Immature natural killer cell (primary cell): ENCODE measurements around the gene PRPF6. TPM values are rescaled to one million over a fixed set of nuclear protein-coding genes. Genes with fewer than 3 reads are reported as not detected.

Experiments used
- DNase-seq, 3 donors: peaks; one replicate each; pipeline ENCODE4 v3.0.0; 2022; ENCODE audit warnings: mixed read lengths in 1 of 3
- H3K27ac Mint-ChIP-seq, 6 donors: one replicate each; pipeline ENCODE4 v1.8.0; 2020; ENCODE audit warnings: mixed read lengths in 6 of 6, mild to moderate bottlenecking in 5 of 6, inconsistent platforms in 4 of 6, moderate library complexity in 3 of 6
- H3K27me3 Mint-ChIP-seq, 3 donors: one replicate each; pipeline ENCODE4 v1.8.0; 2020 to 2021; ENCODE audit warnings: low read depth in 3 of 3, mild to moderate bottlenecking in 3 of 3, mixed read lengths in 3 of 3, moderate library complexity in 3 of 3, inconsistent platforms in 1 of 3
- H3K36me3 Mint-ChIP-seq, 3 donors: one replicate each; pipeline ENCODE4 v1.8.0; 2020; ENCODE audit warnings: mixed read lengths in 3 of 3, inconsistent platforms in 2 of 3, mild to moderate bottlenecking in 2 of 3
- H3K4me1 Mint-ChIP-seq, 2 donors: one replicate each; pipeline ENCODE4 v1.8.0; 2020; ENCODE audit warnings: inconsistent platforms in 2 of 2, mild to moderate bottlenecking in 2 of 2, mixed read lengths in 2 of 2, moderate library complexity in 1 of 2
- H3K4me3 Mint-ChIP-seq, 5 donors: one replicate each; pipeline ENCODE4 v1.8.0; 2020; ENCODE audit warnings: mild to moderate bottlenecking in 5 of 5, mixed read lengths in 5 of 5, inconsistent platforms in 3 of 5, moderate library complexity in 3 of 5
- H3K9me3 Mint-ChIP-seq, 6 donors: one replicate each; pipeline ENCODE4 v1.8.0; 2020; ENCODE audit warnings: mild to moderate bottlenecking in 6 of 6, mixed read lengths in 6 of 6, inconsistent platforms in 4 of 6, moderate library complexity in 3 of 6
- polyA plus RNA-seq, 3 donors: library from polyadenylated mRNA; unstranded; fragments of 300-500 nt; fragmentation: Illumina TruSeq; gene quantifications; one replicate each; pipeline ENCODE4 v1.2.3, GENCODE V29; 2021

PRPF6 gene
- polyA plus RNA-seq, 3 donors from 2014 or later = 52.6 to 94.4 (median 63.1) TPM

- Mint-ChIP-seq H3K9me3 (no peaks in the 10 kb centered on the region), H3K27ac (no peak overlapping the region), H3K4me3 (peak overlapping the region; percentile 30 to 68 (median 60)), H3K27me3 (peaks cover 3 to 7% (median 7%) of the 10 kb centered on the region in 3 donors), H3K4me1 (peaks cover 0 to 13% of the 10 kb centered on the region in 2 donors), H3K36me3 (peaks cover 0 to 3% (median 0%) of the 10 kb centered on the region in 3 donors)
- no peak for DNase-seq
Measured at GRCh38 chr20:64037498-64038213, 56.7 kb downstream of the PRPF6 start.

- H3K36me3 Mint-ChIP-seq = no peaks in the 10 kb centered on the region
- no peak overlapping the region for H3K27ac Mint-ChIP-seq
- no peaks in the 10 kb centered on the region for H3K9me3 Mint-ChIP-seq
- DNase-seq = no peak
- H3K27me3 Mint-ChIP-seq = peaks cover 3 to 10% (median 7%) of the 10 kb centered on the region in 3 donors
- H3K4me1 Mint-ChIP-seq = peaks cover 0 to 13% of the 10 kb centered on the region in 2 donors
- no peak overlapping the region for H3K4me3 Mint-ChIP-seq
Measured at GRCh38 chr20:64038224-64038564, 57.3 kb downstream of the PRPF6 start.

- peak; percentile 61 to 66 (median 66) for DNase-seq
- Mint-ChIP-seq H3K9me3 (no peaks in the 10 kb centered on the region), H3K27me3 (peaks cover 3 to 12% (median 7%) of the 10 kb centered on the region in 3 donors), H3K4me3 (peak overlapping the region; percentile 27 to 71 (median 41)), H3K4me1 (peaks cover 0 to 14% of the 10 kb centered on the region in 2 donors), H3K36me3 (no peaks in the 10 kb centered on the region), H3K27ac (no peak overlapping the region)
Measured at GRCh38 chr20:64038565-64039292, 57.8 kb downstream of the PRPF6 start.

GRCh38 chr20:64039293-64040160, 58.6 kb downstream of the PRPF6 start:
- Mint-ChIP-seq H3K27ac (no peak overlapping the region), H3K9me3 (no peaks in the 10 kb centered on the region), H3K4me1 (peaks cover 0 to 14% of the 10 kb centered on the region in 2 donors), H3K27me3 (peaks cover 3 to 16% (median 7%) of the 10 kb centered on the region in 3 donors), H3K4me3 (peak overlapping the region; percentile 38 to 71 (median 50)), H3K36me3 (no peaks in the 10 kb centered on the region)
- DNase-seq = no peak

- H3K4me3 Mint-ChIP-seq = peak overlapping the region in 4 of 5 donors; percentile 35 to 69 (median 44)
- no peaks in the 10 kb centered on the region for H3K36me3 Mint-ChIP-seq
- no peak for DNase-seq
- no peaks in the 10 kb centered on the region for H3K9me3 Mint-ChIP-seq
- H3K27ac Mint-ChIP-seq = no peak overlapping the region
- H3K27me3 Mint-ChIP-seq = peaks cover 2 to 15% (median 7%) of the 10 kb centered on the region in 3 donors
- peaks cover 0 to 14% of the 10 kb centered on the region in 2 donors for H3K4me1 Mint-ChIP-seq
Measured at GRCh38 chr20:64040231-64041039, 59.5 kb downstream of the PRPF6 start.

- H3K27ac Mint-ChIP-seq = no peak overlapping the region
- peaks cover 2 to 17% (median 11%) of the 10 kb centered on the region in 3 donors for H3K27me3 Mint-ChIP-seq
- no peaks in the 10 kb centered on the region for H3K9me3 Mint-ChIP-seq
- peaks cover 0 to 14% of the 10 kb centered on the region in 2 donors for H3K4me1 Mint-ChIP-seq
- H3K36me3 Mint-ChIP-seq = no peaks in the 10 kb centered on the region
- DNase-seq = no peak
- H3K4me3 Mint-ChIP-seq = peak overlapping the region in 2 of 5 donors; percentile 29 to 50
Measured at GRCh38 chr20:64041040-64041780, 60.3 kb downstream of the PRPF6 start.

- H3K27ac Mint-ChIP-seq = no peak overlapping the region
- H3K4me1 Mint-ChIP-seq = peaks cover 0 to 14% of the 10 kb centered on the region in 2 donors
- H3K36me3 Mint-ChIP-seq = no peaks in the 10 kb centered on the region
- H3K4me3 Mint-ChIP-seq = peak overlapping the region in 2 of 5 donors; percentile 29 to 50
- no peaks in the 10 kb centered on the region for H3K9me3 Mint-ChIP-seq
- H3K27me3 Mint-ChIP-seq = peaks cover 4 to 17% (median 13%) of the 10 kb centered on the region in 3 donors
- DNase-seq = no peak
Measured at GRCh38 chr20:64041781-64042053, 60.8 kb downstream of the PRPF6 start.

- no peaks in the 10 kb centered on the region for H3K9me3 Mint-ChIP-seq
- peaks cover 4 to 17% (median 11%) of the 10 kb centered on the region in 3 donors for H3K27me3 Mint-ChIP-seq
- peak overlapping the region in 3 of 5 donors; percentile 42 to 69 (median 49) for H3K4me3 Mint-ChIP-seq
- no peak for DNase-seq
- H3K36me3 Mint-ChIP-seq = no peaks in the 10 kb centered on the region
- H3K27ac Mint-ChIP-seq = no peak overlapping the region
- peaks cover 0 to 14% of the 10 kb centered on the region in 2 donors for H3K4me1 Mint-ChIP-seq
Measured at GRCh38 chr20:64042054-64042781, 61.3 kb downstream of the PRPF6 start.

GRCh38 chr20:64043768-64044167, 62.8 kb downstream of the PRPF6 start:
- DNase-seq = no peak
- Mint-ChIP-seq H3K4me3 (peak overlapping the region in 1 of 5 donors; percentile 49), H3K4me1 (peaks cover 0 to 10% of the 10 kb centered on the region in 2 donors), H3K27ac (no peak overlapping the region), H3K9me3 (no peaks in the 10 kb centered on the region), H3K36me3 (no peaks in the 10 kb centered on the region), H3K27me3 (peaks cover 4 to 21% (median 11%) of the 10 kb centered on the region in 3 donors)

- no peaks in the 10 kb centered on the region for H3K36me3 Mint-ChIP-seq
- no peak overlapping the region for H3K4me3 Mint-ChIP-seq
- H3K4me1 Mint-ChIP-seq = peaks cover 0 to 10% of the 10 kb centered on the region in 2 donors
- DNase-seq = no peak
- H3K9me3 Mint-ChIP-seq = no peaks in the 10 kb centered on the region
- no peak overlapping the region for H3K27ac Mint-ChIP-seq
- peaks cover 4 to 20% (median 11%) of the 10 kb centered on the region in 3 donors for H3K27me3 Mint-ChIP-seq
Measured at GRCh38 chr20:64044484-64045247, 63.7 kb downstream of the PRPF6 start.

- peaks cover 3 to 17% (median 11%) of the 10 kb centered on the region in 3 donors for H3K27me3 Mint-ChIP-seq
- H3K27ac Mint-ChIP-seq = no peak overlapping the region
- no peaks in the 10 kb centered on the region for H3K36me3 Mint-ChIP-seq
- H3K4me3 Mint-ChIP-seq = no peak overlapping the region
- H3K9me3 Mint-ChIP-seq = no peaks in the 10 kb centered on the region
- no peak for DNase-seq
- peaks cover 0 to 10% of the 10 kb centered on the region in 2 donors for H3K4me1 Mint-ChIP-seq
Measured at GRCh38 chr20:64045346-64046011, 64.5 kb downstream of the PRPF6 start.
